ENCODE data around the gene ZFAND2A. TPM values are rescaled to one million over a fixed set of nuclear protein-coding genes. Genes with fewer than 3 reads are reported as not detected.

ZFAND2A gene
- total RNA-seq = 10.6 and 13.4 TPM in 2 replicates

GRCh38 chr7:1159891-1160669 is at the start of gene ZFAND2A:
ZFAND2A (minus strand) TSS chr7:1160196; CDS start chr7:1158212, 1,984 bp downstream.

Other genes with a start within 250 kb of the ZFAND2A start
- gene ADAP1, start 205.5 kb downstream of the ZFAND2A start, total RNA-seq = 0.44 and 2.6 TPM in 2 replicates
- gene COX19, start 184.6 kb downstream of the ZFAND2A start, total RNA-seq = 9.0 and 12.1 TPM in 2 replicates
- gene CYP2W1, start 177.0 kb downstream of the ZFAND2A start, total RNA-seq = not detected in 2 replicates
- 1.2 and 5.0 TPM in 2 replicates for gene GPR146, start 115.7 kb downstream of the ZFAND2A start, total RNA-seq
- gene GPER1, start 72.1 kb downstream of the ZFAND2A start, total RNA-seq = 4.5 and 4.9 TPM in 2 replicates
- not detected in 2 replicates for gene UNCX, start 72.7 kb upstream of the ZFAND2A start, total RNA-seq